ENCODE data around the gene TRIM37. TPM values are rescaled to one million over a fixed set of nuclear protein-coding genes. Genes with fewer than 3 reads are reported as not detected.
A peak's percentile ranks its signal among the peaks of the same experiment; 100 is the strongest.
"Not testable (repeated sequence)": the region's sequence is repeated elsewhere in the genome, so short reads cannot be mapped to it uniquely, and the experiment has no call there.

The TRIM37 gene, protein sequence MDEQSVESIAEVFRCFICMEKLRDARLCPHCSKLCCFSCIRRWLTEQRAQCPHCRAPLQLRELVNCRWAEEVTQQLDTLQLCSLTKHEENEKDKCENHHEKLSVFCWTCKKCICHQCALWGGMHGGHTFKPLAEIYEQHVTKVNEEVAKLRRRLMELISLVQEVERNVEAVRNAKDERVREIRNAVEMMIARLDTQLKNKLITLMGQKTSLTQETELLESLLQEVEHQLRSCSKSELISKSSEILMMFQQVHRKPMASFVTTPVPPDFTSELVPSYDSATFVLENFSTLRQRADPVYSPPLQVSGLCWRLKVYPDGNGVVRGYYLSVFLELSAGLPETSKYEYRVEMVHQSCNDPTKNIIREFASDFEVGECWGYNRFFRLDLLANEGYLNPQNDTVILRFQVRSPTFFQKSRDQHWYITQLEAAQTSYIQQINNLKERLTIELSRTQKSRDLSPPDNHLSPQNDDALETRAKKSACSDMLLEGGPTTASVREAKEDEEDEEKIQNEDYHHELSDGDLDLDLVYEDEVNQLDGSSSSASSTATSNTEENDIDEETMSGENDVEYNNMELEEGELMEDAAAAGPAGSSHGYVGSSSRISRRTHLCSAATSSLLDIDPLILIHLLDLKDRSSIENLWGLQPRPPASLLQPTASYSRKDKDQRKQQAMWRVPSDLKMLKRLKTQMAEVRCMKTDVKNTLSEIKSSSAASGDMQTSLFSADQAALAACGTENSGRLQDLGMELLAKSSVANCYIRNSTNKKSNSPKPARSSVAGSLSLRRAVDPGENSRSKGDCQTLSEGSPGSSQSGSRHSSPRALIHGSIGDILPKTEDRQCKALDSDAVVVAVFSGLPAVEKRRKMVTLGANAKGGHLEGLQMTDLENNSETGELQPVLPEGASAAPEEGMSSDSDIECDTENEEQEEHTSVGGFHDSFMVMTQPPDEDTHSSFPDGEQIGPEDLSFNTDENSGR
- total RNA-seq: 10 to 100 TPM; 25.1 to 26.0 TPM

- no peaks in the 10 kb centered on the region for H3K27me3 Mint-ChIP-seq
- H3K27ac Mint-ChIP-seq: peak within 1 kb of the TSS; percentile 93
- peaks cover 40% of the 10 kb centered on the region for H3K4me1 Mint-ChIP-seq
- peaks cover 33% of the 10 kb centered on the region for H3K36me3 Mint-ChIP-seq
- DNase-seq: peak; percentile 100
- no peaks in the 10 kb centered on the region for H3K9me3 Mint-ChIP-seq
- peak within 1 kb of the TSS; percentile 94 for H3K4me3 Mint-ChIP-seq
Measured at GRCh38 chr17:59106463-59107305, at the start of gene TRIM37. TRIM37 (minus strand) TSS chr17:59106880; CDS start chr17:59106461, 419 bp downstream.

GRCh38 chr17:59155439-59156177, 48.9 kb upstream of the TRIM37 start, which contains the start of gene PRR11:
PRR11 (plus strand) TSS chr17:59155746; CDS start chr17:59169753, 14,007 bp downstream.
- Mint-ChIP-seq H3K27me3 (no peaks in the 10 kb centered on the region), H3K36me3 (peaks cover 9% of the 10 kb centered on the region), H3K4me1 (peaks cover 15% of the 10 kb centered on the region), H3K9me3 (no peaks in the 10 kb centered on the region), H3K4me3 (no peak within 1 kb of the TSS), H3K27ac (no peak within 1 kb of the TSS)
- DNase-seq: peak; percentile 91

- Mint-ChIP-seq H3K9me3 (no peaks in the 10 kb centered on the region), H3K4me1 (peaks cover 16% of the 10 kb centered on the region), H3K36me3 (peaks cover 10% of the 10 kb centered on the region), H3K27me3 (no peaks in the 10 kb centered on the region), H3K4me3 (no peak within 1 kb of the TSS), H3K27ac (no peak within 1 kb of the TSS)
- DNase-seq: peak; percentile 97
Measured at GRCh38 chr17:59154721-59155438, 48.2 kb upstream of the TRIM37 start, which contains the start of gene SKA2. SKA2 (minus strand) TSS chr17:59155186; CDS start chr17:59155163, 23 bp downstream.

DNA sequence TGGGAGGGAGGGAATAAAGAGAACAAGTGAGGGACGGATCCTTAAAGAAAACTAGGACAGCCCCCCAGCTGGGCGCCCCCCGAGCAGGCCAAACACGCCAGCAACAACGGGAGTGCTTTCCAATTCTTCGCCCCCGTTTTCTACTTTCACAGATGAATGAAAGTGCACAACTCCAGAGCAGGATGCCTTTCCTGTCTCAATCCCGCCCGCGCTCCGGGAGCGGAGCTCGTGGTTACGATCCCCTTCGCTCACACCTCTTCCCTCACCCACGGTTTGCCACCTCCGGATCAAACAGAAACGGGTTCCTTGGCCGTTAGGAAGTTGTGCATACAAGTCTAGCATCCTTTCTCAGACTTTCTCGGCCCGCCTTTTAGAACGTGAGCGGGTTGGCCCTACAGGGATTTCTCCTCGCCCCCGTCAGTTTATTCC, 47.6 kb upstream of the TRIM37 start:
- Mint-ChIP-seq H3K4me1 (peaks cover 21% of the 10 kb centered on the region), H3K27me3 (no peaks in the 10 kb centered on the region), H3K4me3 (no peak overlapping the region), H3K36me3 (peaks cover 11% of the 10 kb centered on the region), H3K9me3 (no peaks in the 10 kb centered on the region), H3K27ac (no peak overlapping the region)
- peak; percentile 40 for DNase-seq

GRCh38 chr17:59152925-59153324, 46.2 kb upstream of the TRIM37 start:
- no peak overlapping the region for H3K27ac Mint-ChIP-seq
- H3K4me1 Mint-ChIP-seq: peaks cover 20% of the 10 kb centered on the region
- H3K36me3 Mint-ChIP-seq: peaks cover 11% of the 10 kb centered on the region
- H3K9me3 Mint-ChIP-seq: no peaks in the 10 kb centered on the region
- peak overlapping the region; percentile 50 for H3K4me3 Mint-ChIP-seq
- no peaks in the 10 kb centered on the region for H3K27me3 Mint-ChIP-seq
- no peak for DNase-seq

GRCh38 chr17:59151591-59151990, 44.9 kb upstream of the TRIM37 start:
- H3K4me1 Mint-ChIP-seq: peaks cover 19% of the 10 kb centered on the region
- peaks cover 11% of the 10 kb centered on the region for H3K36me3 Mint-ChIP-seq
- H3K9me3 Mint-ChIP-seq: no peaks in the 10 kb centered on the region
- no peak for DNase-seq
- H3K27me3 Mint-ChIP-seq: no peaks in the 10 kb centered on the region
- H3K4me3 Mint-ChIP-seq: no peak overlapping the region
- H3K27ac Mint-ChIP-seq: no peak overlapping the region

DNA sequence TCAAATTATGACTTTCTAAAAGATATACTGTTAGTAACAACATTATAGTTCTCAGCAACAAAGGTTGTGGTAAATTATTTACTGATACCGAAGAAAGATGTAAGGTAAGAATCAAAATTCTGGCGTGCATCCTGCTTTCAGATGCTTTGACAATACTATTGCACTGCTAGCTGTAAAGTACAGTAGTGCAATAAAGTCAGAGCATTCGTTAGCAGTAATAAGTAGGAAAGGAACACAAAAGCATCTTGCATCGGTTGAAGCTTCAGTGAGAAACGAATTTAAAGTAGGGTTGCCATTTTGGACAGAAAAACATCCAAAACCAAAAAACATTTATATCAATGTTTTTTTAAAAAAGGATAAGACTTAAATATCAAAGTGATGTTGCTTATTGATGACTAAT, 44.3 kb upstream of the TRIM37 start:
- Mint-ChIP-seq H3K9me3 (no peaks in the 10 kb centered on the region), H3K4me1 (peaks cover 19% of the 10 kb centered on the region), H3K27me3 (no peaks in the 10 kb centered on the region), H3K27ac (no peak overlapping the region), H3K36me3 (peaks cover 11% of the 10 kb centered on the region), H3K4me3 (no peak overlapping the region)
- DNase-seq: no peak

GRCh38 chr17:59149841-59150511, 43.3 kb upstream of the TRIM37 start:
- no peak overlapping the region for H3K4me3 Mint-ChIP-seq
- no peak for DNase-seq
- H3K27ac Mint-ChIP-seq: no peak overlapping the region
- H3K9me3 Mint-ChIP-seq: no peaks in the 10 kb centered on the region
- peaks cover 14% of the 10 kb centered on the region for H3K36me3 Mint-ChIP-seq
- H3K4me1 Mint-ChIP-seq: peaks cover 20% of the 10 kb centered on the region
- no peaks in the 10 kb centered on the region for H3K27me3 Mint-ChIP-seq

GRCh38 chr17:59149051-59149450, 42.4 kb upstream of the TRIM37 start:
- peaks cover 9% of the 10 kb centered on the region for H3K36me3 Mint-ChIP-seq
- H3K27me3 Mint-ChIP-seq: no peaks in the 10 kb centered on the region
- peaks cover 20% of the 10 kb centered on the region for H3K4me1 Mint-ChIP-seq
- no peak for DNase-seq
- no peak overlapping the region for H3K4me3 Mint-ChIP-seq
- no peaks in the 10 kb centered on the region for H3K9me3 Mint-ChIP-seq
- no peak overlapping the region for H3K27ac Mint-ChIP-seq

DNA sequence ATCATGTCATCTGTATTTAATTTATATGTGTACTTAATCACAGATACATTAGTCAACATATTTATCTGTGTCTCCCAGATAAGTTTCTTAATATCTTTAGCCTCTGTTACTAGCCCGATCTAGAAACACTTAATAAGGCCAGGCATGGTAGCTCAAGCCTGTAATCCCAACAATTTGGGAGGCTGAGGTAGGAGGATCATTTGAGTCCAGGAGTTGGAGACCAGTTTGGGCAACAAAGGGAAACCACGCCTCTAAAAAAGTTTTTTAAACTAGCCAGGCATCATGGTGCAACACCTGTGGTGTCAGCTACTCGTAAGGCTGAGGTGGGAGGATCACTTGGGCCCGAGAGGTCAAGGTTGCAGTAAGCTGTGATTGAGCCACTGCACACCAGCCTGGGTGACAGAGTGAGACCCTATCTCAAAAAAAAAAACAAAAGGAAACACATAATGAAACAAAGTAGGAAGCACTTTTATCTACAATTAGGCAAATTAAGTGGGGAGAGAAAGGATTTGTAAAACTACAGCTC, 39.0 kb upstream of the TRIM37 start:
- DNase-seq: no peak
- Mint-ChIP-seq H3K9me3 (no peaks in the 10 kb centered on the region), H3K36me3 (peaks cover 5% of the 10 kb centered on the region), H3K27ac (no peak overlapping the region), H3K4me1 (peaks cover 9% of the 10 kb centered on the region), H3K4me3 (no peak overlapping the region), H3K27me3 (no peaks in the 10 kb centered on the region)

DNA sequence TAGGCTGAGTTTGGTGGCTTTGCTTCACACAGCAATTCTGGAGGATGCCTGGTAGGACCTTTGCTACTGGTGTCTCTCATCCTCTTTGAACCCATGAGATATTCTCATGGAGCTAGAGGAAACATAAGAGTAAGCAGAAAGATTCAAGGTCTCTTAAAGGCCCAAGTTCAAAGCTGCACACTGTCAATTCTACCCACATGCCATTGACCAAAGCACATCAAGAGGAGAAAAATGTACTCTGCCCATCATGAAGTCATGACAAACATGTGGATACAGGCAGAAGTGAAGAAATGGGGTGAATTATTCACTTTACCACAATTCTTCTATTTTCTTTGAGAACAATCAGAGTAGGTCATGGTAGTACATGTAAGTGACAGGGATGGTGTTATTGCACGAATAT, 35.2 kb upstream of the TRIM37 start:
- no peak for DNase-seq
- H3K27ac Mint-ChIP-seq: no peak overlapping the region
- peaks cover 3% of the 10 kb centered on the region for H3K36me3 Mint-ChIP-seq
- H3K27me3 Mint-ChIP-seq: no peaks in the 10 kb centered on the region
- no peak overlapping the region for H3K4me3 Mint-ChIP-seq
- H3K9me3 Mint-ChIP-seq: no peaks in the 10 kb centered on the region
- peaks cover 1% of the 10 kb centered on the region for H3K4me1 Mint-ChIP-seq

- Mint-ChIP-seq H3K27me3 (no peaks in the 10 kb centered on the region), H3K4me3 (no peak overlapping the region), H3K9me3 (no peaks in the 10 kb centered on the region), H3K27ac (no peak overlapping the region), H3K4me1 (no peaks in the 10 kb centered on the region), H3K36me3 (no peaks in the 10 kb centered on the region)
- DNase-seq: no peak
Measured at GRCh38 chr17:59139939-59140338, 33.3 kb upstream of the TRIM37 start.

DNA sequence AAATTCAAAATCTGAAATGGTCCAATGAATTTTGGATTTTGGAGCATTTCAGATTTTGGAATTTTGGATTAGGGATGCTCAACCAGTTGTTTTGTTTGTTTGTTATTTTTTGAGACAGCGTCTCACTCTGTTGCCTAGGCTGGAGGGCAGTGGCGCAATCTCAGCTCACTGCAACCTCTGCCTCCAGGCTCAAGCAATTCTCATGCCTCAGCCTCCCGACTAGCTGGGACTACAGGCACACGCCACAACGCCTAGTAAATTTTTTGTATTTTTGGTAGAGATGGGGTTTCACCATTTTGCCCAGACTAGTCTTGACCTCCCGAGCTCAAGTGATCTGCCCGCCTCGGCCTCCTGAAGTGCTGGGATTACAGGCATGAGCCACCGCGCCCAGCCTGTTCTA, 31.7 kb upstream of the TRIM37 start:
- not testable (repeated sequence) for H3K27me3 Mint-ChIP-seq, DNase-seq, H3K9me3 Mint-ChIP-seq, H3K36me3 Mint-ChIP-seq, H3K4me1 Mint-ChIP-seq, H3K4me3 Mint-ChIP-seq, H3K27ac Mint-ChIP-seq

Data from activated naive CD8-positive, alpha-beta T cell treated with anti-CD3 and anti-CD28 coated beads for 36 hours (primary cell).